ENCODE data around the gene CLIP3. TPM values are rescaled to one million over a fixed set of nuclear protein-coding genes. Genes with fewer than 3 reads are reported as not detected.

CLIP3 gene
- total and polyA plus RNA-seq, 2 of the 13 experiments (the other 11 are each of a cell fraction or from before 2014, with no cell fraction given): 0.15 to 1.2 TPM

DNA sequence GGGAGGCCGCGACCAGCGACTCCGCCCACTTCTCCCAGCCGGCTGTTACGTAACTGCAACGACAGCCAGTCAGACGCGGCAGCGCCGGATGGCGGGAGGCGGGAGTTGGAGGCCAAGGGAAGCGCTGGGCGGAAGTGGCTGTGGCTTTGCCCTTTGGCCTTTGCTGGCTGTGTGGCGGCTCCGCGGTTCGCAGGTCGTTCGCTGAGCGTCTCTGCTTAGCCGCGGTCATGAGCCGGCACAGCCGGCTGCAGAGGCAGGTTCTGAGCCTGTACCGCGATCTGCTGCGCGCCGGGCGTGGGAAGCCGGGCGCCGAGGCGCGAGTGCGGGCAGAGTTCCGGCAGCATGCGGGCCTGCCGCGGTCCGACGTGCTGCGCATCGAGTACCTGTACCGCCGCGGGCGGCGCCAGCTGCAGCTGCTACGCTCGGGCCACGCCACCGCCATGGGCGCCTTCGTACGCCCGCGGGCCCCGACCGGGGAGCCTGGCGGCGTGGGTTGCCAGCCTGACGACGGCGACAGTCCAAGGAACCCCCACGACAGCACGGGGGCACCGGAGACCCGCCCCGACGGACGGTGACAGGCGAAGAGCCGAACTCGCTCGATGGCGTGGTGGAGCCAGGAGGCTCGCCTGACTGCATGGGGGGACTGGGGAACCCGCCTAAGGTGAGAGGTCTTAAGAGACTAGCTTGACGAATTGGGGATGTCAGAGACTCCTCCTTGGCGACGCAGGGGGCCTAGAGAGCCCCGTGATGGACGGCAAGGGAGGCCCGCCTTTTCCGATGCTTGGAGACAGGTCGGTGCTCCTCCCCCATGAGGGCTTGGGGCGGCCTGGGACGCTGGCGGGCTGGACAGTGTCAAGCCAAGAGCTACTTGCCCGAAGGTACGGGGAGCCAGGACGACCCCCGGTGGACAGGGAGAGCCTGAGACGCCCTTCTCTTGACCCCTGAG is 37.4 kb downstream of the CLIP3 start, which contains the start of gene SDHAF1 (continued):
- no peak for TF ChIP-seq MAZ (IDR thresholded peaks at IDR 0.05; ENCODE audit: borderline replicate concordance, low read depth, low read length)
- peak; percentile 73 for TF ChIP-seq MAZ (CRISPR knock-in tag; IDR thresholded peaks at IDR 0.05; ENCODE audit: low read depth)
- 0 out of 2 replicates have a peak, but pooled peaks have one; percentile 21 for TF ChIP-seq ESRRA (CRISPR knock-in tag; IDR thresholded peaks at IDR 0.05; ENCODE audit: low read depth)
- peak; percentile 91 for TF ChIP-seq KMT2A (CRISPR knock-in tag; IDR thresholded peaks at IDR 0.05)
- TF ChIP-seq ATRX (CRISPR knock-in tag; IDR thresholded peaks at IDR 0.05; ENCODE audit: borderline replicate concordance): no peak
- TF ChIP-seq ZBTB21 (CRISPR knock-in tag; IDR thresholded peaks at IDR 0.05): peak; percentile 49; the same call in 1 of the 2 replicates
- TF ChIP-seq ZBTB7B (CRISPR knock-in tag; IDR thresholded peaks at IDR 0.05): no peak
- TF ChIP-seq SMAD9 (CRISPR knock-in tag; IDR thresholded peaks at IDR 0.05): no peak
- TF ChIP-seq ZNF143 (CRISPR knock-in tag; IDR thresholded peaks at IDR 0.05): peak; percentile 34; the same call in 1 of the 2 replicates
- TF ChIP-seq THYN1 (CRISPR knock-in tag; IDR thresholded peaks at IDR 0.05; ENCODE audit: borderline replicate concordance, low read depth): no peak
- peak; percentile 35; the same call in 1 of the 2 replicates for TF ChIP-seq ZNF749 (CRISPR knock-in tag; IDR thresholded peaks at IDR 0.05; ENCODE audit: borderline replicate concordance)
- TF ChIP-seq ZNF879 (CRISPR knock-in tag; IDR thresholded peaks at IDR 0.05): 0 out of 2 replicates have a peak, but pooled peaks have one; percentile 84
- TF ChIP-seq PHF21A (CRISPR knock-in tag; IDR thresholded peaks at IDR 0.05): no peak
- peak; percentile 93 for TF ChIP-seq PHF8 (CRISPR knock-in tag; IDR thresholded peaks at IDR 0.05)
- peak; percentile 83; the same call in 1 of the 2 replicates for TF ChIP-seq MYC (CRISPR knock-in tag; IDR thresholded peaks at IDR 0.05; ENCODE audit: borderline replicate concordance)
- no peak for TF ChIP-seq AGO1 (IDR thresholded peaks at IDR 0.05; ENCODE audit: low read depth, low read length, poor library complexity, severe bottlenecking)
- TF ChIP-seq SRSF4 (IDR thresholded peaks at IDR 0.05; ENCODE audit: low read depth, low read length, poor library complexity, severe bottlenecking): no peak
- TF ChIP-seq SRSF1 (optimal IDR thresholded peaks at IDR 0.05; ENCODE audit: low read depth, low read length): peak; percentile 69
- peak; percentile 88 for TF ChIP-seq NR2F6 (IDR thresholded peaks at IDR 0.05)
- TF ChIP-seq NR2F6 (CRISPR knock-in tag; IDR thresholded peaks at IDR 0.05): peak; percentile 98
- TF ChIP-seq, protein P1, sequence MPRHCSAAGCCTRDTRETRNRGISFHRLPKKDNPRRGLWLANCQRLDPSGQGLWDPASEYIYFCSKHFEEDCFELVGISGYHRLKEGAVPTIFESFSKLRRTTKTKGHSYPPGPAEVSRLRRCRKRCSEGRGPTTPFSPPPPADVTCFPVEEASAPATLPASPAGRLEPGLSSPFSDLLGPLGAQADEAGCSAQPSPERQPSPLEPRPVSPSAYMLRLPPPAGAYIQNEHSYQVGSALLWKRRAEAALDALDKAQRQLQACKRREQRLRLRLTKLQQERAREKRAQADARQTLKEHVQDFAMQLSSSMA (CRISPR knock-in tag; IDR thresholded peaks at IDR 0.05): peak; percentile 87; the same call in 1 of the 2 replicates
- TF ChIP-seq ZFP36L1 (CRISPR knock-in tag; IDR thresholded peaks at IDR 0.05): 0 out of 2 replicates have a peak, but pooled peaks have one; percentile 79
- TF ChIP-seq NBN (conservative IDR thresholded peaks at IDR 0.05): no peak
- no peak for TF ChIP-seq GLMP (CRISPR knock-in tag; IDR thresholded peaks at IDR 0.05; ENCODE audit: borderline replicate concordance)
- TF ChIP-seq, protein P2, sequence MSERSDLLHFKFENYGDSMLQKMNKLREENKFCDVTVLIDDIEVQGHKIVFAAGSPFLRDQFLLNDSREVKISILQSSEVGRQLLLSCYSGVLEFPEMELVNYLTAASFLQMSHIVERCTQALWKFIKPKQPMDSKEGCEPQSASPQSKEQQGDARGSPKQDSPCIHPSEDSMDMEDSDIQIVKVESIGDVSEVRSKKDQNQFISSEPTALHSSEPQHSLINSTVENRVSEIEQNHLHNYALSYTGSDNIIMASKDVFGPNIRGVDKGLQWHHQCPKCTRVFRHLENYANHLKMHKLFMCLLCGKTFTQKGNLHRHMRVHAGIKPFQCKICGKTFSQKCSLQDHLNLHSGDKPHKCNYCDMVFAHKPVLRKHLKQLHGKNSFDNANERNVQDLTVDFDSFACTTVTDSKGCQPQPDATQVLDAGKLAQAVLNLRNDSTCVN (CRISPR knock-in tag; IDR thresholded peaks at IDR 0.05; ENCODE audit: borderline replicate concordance): no peak
- TF ChIP-seq MTF1 (CRISPR knock-in tag; IDR thresholded peaks at IDR 0.05): no peak
- TF ChIP-seq ZNF160 (CRISPR knock-in tag; IDR thresholded peaks at IDR 0.05): no peak; the same call in 1 of the 2 replicates
- TF ChIP-seq DRAP1 (CRISPR knock-in tag; IDR thresholded peaks at IDR 0.05): peak; percentile 90

Measured in HepG2 (cell line).